ENCODE data around the gene MMAB.

GRCh38 chr12:109571773-109572505 lies 1.4 kb downstream of the MMAB start:
- TF ChIP-seq CTCF (IDR thresholded peaks at IDR 0.05) (no peak), POLR2AphosphoS5 (IDR thresholded peaks at IDR 0.05) (no peak)

All from gastroesophageal sphincter (tissue), 3 donors.